GM13976 (cell line): ENCODE data around the gene PARP1.

Experiments used
- DNase-seq: peaks from one replicate; pipeline ENCODE4 v3.0.0; 2012; ENCODE audit warnings: low spot score
- CTCF ChIP-seq: IDR thresholded peaks from 2 replicates; pipeline ENCODE4 v1.5.1; 2012; ENCODE audit warnings: borderline replicate concordance, mild to moderate bottlenecking; ENCODE audit not compliant: insufficient read depth; ENCODE audit errors: extremely low read depth, missing control alignments, control extremely low read depth
- in situ Hi-C: fragments of 300-500 bp; cut with MboI; formaldehyde crosslinking; loops from one replicate; pipeline ENCODE4 v1.12.0; 2022; ENCODE audit warnings: low sequenced_read_pairs, mixed read lengths, inconsistent platforms; ENCODE audit not compliant: unreplicated experiment

The PARP1 gene

GRCh38 chr1:226404063-226404903, 3.6 kb downstream of the PARP1 start:
- in situ Hi-C loops: no loop called here
- DNase-seq: no peak

GRCh38 chr1:226403201-226404034, 4.5 kb downstream of the PARP1 start:
- no peak for DNase-seq
- in situ Hi-C loops: no loop called here
- TF ChIP-seq CTCF: no peak

More at GRCh38 chr1:226404063-226404903, 3.6 kb downstream of the PARP1 start:
- no peak for TF ChIP-seq CTCF

GRCh38 chr1:226402739-226403165, 5.1 kb downstream of the PARP1 start:
- TF ChIP-seq CTCF: no peak
- in situ Hi-C loops: no loop called here
- DNase-seq: no peak

- DNase-seq: no peak
- no peak for TF ChIP-seq CTCF
- in situ Hi-C loops: no loop called here
Observed at GRCh38 chr1:226401355-226402303, 6.3 kb downstream of the PARP1 start.

GRCh38 chr1:226400519-226401354, 7.2 kb downstream of the PARP1 start:
- in situ Hi-C loops: no loop called here
- no peak for DNase-seq
- TF ChIP-seq CTCF: no peak
